Sigmoid colon (tissue), 4 donors: ENCODE data around the gene ACOX3.

ENCODE experiments used
- CTCF ChIP-seq, 4 experiments: fragments of 450-650 bp in 3 of 4; fragments of 200-600 bp in 1 of 4; IDR thresholded peaks; one replicate each; pipeline ENCODE4 v1.5.1; 2016 to 2019; ENCODE audit warnings: antibody characterized with exemption in 4 of 4, mild to moderate bottlenecking in 3 of 4, moderate library complexity in 2 of 4
- EP300 ChIP-seq, 4 donors: sonication (generic); formaldehyde crosslinking; IDR thresholded peaks; one replicate each; pipeline ENCODE4 v1.6.1; 2017; ENCODE audit warnings: antibody characterized with exemption in 4 of 4
- POLR2AphosphoS5 ChIP-seq, 4 donors: sonication (generic); formaldehyde crosslinking; IDR thresholded peaks; one replicate each; pipeline ENCODE4 v1.6.1; 2017; ENCODE audit warnings: antibody characterized with exemption in 4 of 4

GRCh38 chr4:8329859-8330761 lies 110.4 kb downstream of the ACOX3 start:
- no peak for TF ChIP-seq CTCF (IDR thresholded peaks at IDR 0.05)
- TF ChIP-seq POLR2AphosphoS5 (IDR thresholded peaks at IDR 0.05) = no peak
- no peak for TF ChIP-seq EP300 (IDR thresholded peaks at IDR 0.05)
